Measurements from ENCODE around the gene PNMA8C. TPM values are rescaled to one million over a fixed set of nuclear protein-coding genes. Genes with fewer than 3 reads are reported as not detected.

PNMA8C gene
- 0.53 TPM for total RNA-seq

GRCh38 chr19:46428239-46429135 is at the start of gene PNMA8C:
PNMA8C (minus strand) TSS chr19:46428936; CDS start chr19:46428359, 577 bp downstream.

GRCh38 chr19:46471116-46471733 is 42.5 kb upstream of the PNMA8C start, which contains the start of gene PNMA8A:
PNMA8A (minus strand) TSS chr19:46471563; CDS start chr19:46471035, 528 bp downstream.

GRCh38 chr19:46413262-46414031 is 15.3 kb downstream of the PNMA8C start, which contains the start of gene CCDC8:
CCDC8 (minus strand) TSS chr19:46413564; CDS start chr19:46412810, 754 bp downstream.

Other genes starting within 250 kb of the PNMA8C start
- gene IGFL1, start 199.2 kb downstream of the PNMA8C start, total RNA-seq, result not detected
- gene HIF3A, start 131.9 kb downstream of the PNMA8C start, total RNA-seq, result 194 TPM
- gene PPP5C, start 81.8 kb downstream of the PNMA8C start, total RNA-seq, result 66.6 TPM
- gene CCDC8, start 15.4 kb downstream of the PNMA8C start, total RNA-seq, result 62.2 TPM
- 44.5 TPM for gene PNMA8A, start 42.6 kb upstream of the PNMA8C start, total RNA-seq
- 7.2 TPM for gene PNMA8B, start 66.9 kb upstream of the PNMA8C start, total RNA-seq
- 165 TPM for gene CALM3, start 172.4 kb upstream of the PNMA8C start, total RNA-seq
- gene PTGIR, start 196.2 kb upstream of the PNMA8C start, total RNA-seq, result 8.3 TPM
- not detected for gene GNG8, start 207.3 kb upstream of the PNMA8C start, total RNA-seq
- gene DACT3, start 232.2 kb upstream of the PNMA8C start, total RNA-seq, result 28.4 TPM

Measured in metanephros (tissue), 1 donor.